NCI-H510A treated with DMSO at 0.1 percent for 48 hours (cell line): ENCODE data around the gene ISCA1.
A peak's percentile ranks its signal among the peaks of the same experiment; 100 is the strongest.
"Not testable (repeated sequence)": the region's sequence is repeated elsewhere in the genome, so short reads cannot be mapped to it uniquely, and the experiment has no call there.

Experiments used
- DNase-seq: peaks from one replicate; lab custom pipeline; 2025; lab: John Stamatoyannopoulos, UW

ISCA1 gene

DNA sequence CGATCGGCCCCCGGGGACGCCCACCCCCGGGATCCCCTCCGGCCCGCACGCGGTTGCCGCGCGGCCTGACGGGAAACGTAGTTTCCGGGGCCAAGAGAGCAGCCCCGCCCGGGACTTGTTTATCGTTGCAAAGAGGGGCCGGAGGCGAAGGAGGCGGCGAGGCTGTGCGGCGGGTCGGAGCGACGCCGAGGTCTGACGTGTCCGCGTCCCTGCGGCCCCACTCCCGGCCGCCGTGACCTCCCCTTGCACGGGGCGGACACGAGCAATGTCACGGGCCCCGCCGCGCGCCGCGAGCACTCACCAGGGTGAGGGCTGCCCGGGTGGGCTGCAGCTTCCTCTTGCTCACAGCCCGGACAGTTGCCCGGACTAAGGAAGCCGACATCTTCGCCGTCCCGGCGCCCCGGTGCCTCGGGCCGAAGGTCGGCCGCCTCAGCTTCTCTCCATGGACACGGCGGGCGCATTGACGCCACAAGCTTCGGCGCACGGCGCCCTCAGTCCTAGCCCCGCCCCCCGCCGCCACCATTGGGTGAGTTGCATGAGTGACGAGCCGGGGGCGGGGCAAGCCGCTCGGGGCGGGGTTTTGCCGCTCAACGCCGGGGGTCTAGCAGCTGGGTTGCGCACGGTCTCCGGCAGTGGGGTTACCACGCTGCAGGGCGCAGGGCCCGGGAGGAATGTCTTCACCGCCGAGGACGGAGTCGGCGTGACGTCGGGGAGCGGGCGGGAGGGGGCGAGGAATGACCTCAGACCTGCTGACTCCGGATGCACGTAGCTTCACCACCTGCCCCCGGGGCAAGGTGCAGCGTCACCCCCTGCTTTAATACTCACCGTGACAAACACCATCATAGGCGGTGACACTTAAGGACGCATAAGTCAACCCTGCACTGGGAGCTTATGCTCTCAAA, at the start of gene ISCA1:
ISCA1 (minus strand) TSS at position 462 of the 902 bp plus-strand sequence; CDS start at position 382, 80 bp downstream.
- DNase-seq: peak; percentile 94

DNA sequence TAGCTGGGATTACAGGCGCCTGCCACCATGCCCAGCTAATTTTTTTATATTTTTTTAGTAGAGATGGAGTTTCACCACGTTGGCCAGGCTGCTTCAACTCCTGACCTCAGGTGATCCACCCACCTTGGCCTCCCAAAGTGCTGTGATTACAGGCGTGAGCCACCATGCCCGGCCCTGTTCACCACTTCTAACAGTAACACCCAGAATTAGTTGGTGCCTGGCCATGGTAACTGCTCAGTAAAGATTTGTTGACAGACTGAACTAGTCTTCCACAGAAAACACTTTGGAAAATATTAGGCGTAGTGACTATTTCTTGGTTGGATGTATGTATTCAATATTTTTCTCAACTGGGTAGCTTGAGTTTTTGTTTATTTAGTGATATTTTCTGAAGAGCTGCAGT, 47.8 kb upstream of the ISCA1 start:
- DNase-seq: no peak

DNA sequence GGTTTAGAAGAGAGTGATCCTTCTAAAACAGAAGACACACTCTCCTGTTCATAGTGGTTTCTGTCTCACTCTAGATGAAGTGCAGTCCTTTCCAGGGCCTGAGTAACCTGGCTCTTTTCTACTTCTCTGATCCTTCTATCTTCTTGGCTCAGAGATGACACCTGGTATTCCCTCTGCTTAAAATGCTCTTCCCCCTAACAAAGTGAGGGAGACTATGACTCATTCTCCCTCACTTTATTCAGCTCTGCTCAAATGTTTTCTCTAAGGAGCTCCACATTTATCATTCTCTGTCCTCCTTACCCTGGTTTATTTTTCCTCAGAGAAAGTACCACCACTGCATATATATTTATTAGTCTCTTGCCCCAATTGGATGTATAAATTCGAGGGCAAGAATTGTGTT, 47.3 kb upstream of the ISCA1 start:
- DNase-seq: no peak

DNA sequence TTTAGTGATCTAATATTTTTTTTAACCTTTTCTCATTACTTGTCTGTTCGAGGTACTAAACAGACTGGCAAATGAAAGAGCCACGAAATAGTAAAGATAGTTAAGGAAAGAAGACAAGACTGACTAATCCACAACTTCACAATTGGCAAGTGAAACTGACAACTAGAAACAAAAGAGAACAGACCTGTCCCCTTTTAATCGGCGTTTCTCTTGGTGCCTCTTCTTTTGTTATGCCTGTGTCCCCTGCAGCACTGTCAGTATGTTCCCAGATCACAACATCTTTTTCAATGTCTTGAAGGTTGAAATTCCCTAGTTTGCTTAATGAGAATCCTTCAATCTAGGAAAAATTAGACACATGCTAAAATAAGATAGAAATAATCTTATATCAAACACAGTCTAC, 45.8 kb upstream of the ISCA1 start:
- DNase-seq: no peak

DNA sequence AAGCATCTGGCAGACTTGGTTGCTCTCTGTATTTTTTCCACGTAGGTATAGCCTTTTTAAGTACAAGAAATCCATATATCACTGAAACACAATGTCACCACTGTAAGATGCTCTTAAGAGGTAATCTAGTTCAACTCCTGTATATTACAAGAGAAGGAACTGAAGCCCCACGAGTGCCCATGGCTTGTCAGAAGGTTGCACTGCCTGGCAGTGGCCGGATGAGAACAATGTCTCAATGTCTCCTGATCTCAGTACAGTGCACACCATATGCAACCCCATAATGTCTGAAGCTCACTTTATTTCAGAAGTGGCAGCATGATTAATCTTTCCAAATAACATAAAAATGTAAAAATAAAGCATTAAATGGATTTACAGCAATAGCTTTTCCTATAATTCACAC, 44.2 kb upstream of the ISCA1 start:
- no peak for DNase-seq

DNA sequence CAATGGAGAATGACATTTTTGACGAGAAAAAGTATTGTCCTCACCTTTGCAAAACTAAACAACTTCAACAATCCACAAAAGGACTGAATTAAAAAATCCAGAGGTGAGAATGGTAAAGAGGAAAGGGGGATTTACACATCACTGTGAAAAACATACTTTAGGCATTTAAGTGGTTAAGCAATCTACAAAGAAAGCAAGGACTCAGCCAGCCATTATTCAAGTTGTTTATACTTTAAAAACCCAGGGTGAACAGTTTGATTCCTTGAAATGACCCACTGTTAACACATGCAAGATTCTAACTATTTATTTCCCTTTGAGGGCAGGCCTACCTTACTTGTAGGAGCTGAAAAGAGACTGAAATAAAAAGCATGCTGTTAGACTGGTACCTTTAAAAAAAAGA, 42.6 kb upstream of the ISCA1 start:
- no peak for DNase-seq

DNA sequence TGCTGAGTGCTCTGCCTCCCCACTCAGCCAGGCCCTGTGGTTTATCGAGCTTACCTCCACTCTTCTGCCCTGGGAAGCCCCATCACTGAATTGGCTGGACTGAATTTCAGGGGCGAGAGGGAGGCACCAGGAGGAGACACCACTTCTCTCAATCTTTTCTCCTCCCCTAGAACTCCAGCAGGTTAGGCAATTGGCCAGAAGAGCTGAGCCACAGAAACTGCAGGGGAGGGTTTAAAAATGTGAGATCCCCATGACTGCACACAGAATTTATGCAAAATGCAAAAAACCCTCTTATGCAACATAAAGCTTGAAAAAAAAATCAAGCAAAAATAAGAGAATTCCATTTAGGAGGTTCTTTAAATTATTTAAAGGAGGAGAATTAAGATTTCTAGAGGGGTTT, 42.0 kb upstream of the ISCA1 start:
- no peak for DNase-seq

DNA sequence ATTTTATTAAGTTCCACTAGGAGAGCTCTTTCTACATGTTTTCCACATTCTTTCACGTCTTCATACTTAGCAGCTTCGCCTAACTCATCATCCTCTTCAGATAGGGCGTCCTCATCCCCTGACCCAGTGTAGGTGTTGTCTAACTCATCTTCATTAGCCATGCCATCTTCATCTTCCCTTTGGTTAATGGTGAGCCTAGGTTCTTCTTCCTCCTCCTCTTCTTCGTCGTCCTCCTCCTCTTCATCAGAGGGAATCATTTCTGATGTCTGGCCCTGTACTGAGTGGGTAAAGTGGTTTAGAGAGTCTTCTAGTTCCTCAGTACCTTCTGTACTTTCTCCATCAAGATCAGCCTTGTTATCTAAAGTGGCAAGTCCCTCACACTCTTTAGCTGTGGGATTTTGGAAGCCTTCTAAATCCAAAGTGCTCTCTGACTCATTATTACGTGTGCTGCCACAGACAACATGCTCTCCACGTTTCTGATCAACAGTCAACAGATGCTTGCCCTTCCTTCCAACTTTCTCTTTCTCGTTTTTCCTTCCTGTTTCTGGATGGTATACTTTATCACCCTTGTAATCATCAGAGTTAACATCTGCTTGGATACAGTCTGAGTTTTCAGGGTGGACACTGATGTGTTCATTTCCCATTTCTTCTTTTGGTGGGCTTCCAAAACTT, 40.8 kb upstream of the ISCA1 start:
- DNase-seq: no peak

DNA sequence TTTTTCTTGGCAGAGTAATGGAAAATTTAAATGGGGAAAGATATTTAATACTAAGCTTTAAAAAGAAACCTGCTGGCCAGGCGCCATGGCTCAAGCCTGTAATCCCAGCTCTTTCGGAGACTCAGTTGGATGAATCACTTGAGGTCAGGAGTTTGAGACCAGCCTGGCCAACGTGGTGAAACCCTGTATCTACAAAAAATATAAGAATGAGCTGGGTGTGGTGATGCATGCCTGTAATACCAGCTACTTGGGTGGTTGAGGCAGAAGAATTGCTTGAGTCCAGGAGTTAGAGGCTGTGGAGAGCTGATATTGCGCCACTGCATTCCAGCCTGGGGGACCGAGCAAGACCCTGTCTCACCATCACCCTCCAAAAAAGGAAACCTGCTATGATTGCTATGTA, 39.0 kb upstream of the ISCA1 start:
- DNase-seq: no peak

DNA sequence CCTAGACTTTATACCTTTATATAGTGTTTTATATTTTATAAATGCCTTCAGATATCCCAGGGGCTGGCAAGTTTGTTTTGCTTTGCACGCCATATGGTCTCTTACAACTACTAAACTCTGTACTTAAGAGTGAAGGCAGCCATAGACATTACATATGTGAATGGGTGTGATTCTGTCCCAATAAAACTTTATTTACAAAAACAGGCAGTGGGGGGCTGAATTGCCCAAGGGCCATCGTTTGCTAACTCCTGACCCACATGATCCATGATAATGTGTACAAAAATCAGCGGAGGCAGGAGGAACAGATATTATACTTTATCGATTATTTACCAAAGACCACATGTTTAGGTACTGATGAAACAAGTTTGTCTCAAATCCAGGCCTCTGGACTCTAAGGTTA, 35.8 kb upstream of the ISCA1 start:
- no peak for DNase-seq

DNA sequence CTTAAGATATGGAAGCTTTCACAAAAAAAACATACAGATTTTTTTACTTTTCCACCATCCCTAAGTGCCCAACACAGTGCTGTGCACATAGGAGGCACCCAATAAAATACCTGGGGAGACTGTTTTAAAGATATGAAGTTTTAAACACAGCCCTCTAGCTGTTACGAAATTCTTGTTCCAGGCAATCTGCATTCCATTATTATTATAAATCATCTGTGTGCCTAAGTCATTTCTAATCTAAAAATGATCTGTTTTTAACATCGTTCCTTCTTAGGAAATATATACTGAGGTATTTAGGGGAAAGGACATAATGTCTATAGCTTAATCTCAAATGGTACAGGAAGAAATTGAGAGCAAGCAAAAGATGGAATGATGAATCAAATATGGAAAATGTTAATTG, 32.7 kb upstream of the ISCA1 start:
- DNase-seq: no peak

DNA sequence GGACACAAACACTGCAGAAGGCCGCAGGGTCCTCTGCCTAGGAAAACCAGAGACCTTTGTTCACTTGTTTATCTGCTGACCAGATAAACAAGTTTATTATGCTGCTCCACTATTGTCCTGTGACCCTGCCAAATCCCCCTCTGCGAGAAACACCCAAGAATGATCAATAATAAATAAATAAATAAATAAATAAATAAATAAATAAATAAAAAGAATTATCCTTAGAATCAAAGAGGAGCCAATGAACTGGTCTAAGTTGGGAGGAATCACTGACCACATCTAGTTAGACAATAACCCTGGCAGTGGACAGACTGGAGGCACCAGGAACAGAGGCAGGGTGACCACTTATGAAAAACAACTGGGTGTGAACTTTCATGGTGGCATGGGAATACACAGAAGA, 30.6 kb upstream of the ISCA1 start:
- DNase-seq: not testable (repeated sequence)

DNA sequence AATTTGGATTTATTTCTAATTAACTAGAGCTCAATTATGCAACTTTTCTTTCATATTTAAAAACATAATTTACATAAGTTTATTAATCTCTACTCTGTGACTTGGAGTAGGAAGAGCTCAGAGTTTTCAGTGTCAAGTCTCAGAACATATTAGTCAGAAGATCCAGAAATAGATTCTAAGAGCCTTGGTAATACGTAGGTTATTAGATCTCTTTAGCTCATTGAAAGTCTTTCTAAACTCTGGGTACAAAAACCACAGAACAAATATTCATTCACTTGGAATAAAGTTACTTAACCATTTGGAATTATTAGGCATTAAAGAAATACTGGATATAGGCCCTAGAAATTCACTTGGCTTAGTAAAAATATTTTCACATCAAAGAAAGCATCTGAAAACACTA, 26.3 kb upstream of the ISCA1 start:
- DNase-seq: no peak

DNA sequence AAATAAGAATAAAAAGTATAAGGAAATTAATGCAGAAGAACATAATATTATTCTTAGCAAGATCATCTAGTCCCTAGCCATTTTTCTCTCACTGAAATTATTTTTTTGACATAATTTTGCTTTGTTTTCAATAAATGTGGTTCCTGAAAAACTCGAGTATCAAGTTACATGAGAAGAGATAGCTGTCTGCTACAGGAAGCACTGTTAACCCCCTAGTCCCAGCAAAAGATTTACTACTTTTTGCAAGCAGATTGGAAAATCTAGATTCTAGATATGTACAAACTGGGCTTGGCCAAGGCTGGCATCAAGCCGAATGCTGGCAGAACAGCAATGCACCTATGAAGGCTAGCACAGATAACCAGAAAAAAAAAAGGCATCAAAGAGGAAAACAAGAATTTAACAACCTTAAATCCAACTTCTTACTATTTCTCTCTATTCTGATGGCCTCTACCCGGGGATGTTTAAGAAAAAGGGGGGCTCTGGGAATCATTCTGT, 21.9 kb upstream of the ISCA1 start:
- peak; percentile 4 for DNase-seq

DNA sequence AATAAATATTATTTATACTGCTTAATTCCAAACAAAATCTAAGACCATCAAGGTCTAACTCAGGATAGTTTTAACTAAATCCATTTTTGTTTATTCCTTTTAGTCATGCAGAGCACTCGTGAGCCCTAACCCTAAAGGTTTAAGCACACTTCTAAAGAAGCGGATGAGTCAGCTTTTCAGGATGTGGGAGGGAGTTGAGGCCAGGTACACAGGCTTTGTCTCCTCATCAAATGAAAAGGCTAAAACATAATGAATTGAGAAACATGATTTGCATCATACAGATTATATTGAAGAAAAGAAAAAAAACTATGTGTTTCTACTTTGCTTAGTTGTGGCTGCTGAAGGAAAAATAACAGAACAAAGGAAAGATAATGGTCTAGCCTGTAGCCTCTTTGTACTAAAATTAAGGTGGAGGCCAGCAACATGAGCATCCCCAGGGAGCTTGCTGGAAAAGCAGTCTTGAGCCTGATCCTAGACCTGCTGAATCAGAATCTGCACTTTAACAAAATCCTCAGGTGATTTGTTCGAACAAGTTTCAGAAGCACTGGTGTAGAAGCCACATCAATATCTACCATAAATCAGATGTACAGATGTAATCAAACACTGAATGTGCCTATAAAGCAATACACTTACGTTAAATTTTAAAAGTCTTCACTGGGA, 21.1 kb upstream of the ISCA1 start:
- no peak for DNase-seq

DNA sequence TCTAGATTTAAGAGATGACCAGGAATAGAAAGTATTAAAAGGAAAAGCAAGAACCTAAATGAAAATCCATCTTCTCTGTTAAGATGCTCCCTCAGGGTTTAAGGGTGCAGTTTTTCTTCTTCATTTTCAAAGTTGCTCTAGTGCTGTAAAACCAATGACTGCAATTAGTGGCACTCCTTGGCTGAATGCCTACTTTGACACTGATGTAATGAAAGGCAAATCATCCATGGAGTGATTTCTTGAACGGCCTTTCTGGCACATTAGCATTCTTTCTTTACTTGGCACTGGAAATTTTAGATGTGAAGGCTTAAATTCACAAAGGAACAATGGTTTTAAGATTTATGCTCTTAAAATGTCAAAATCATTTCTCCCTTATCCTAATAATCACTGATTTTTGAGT, 19.3 kb upstream of the ISCA1 start:
- no peak for DNase-seq

DNA sequence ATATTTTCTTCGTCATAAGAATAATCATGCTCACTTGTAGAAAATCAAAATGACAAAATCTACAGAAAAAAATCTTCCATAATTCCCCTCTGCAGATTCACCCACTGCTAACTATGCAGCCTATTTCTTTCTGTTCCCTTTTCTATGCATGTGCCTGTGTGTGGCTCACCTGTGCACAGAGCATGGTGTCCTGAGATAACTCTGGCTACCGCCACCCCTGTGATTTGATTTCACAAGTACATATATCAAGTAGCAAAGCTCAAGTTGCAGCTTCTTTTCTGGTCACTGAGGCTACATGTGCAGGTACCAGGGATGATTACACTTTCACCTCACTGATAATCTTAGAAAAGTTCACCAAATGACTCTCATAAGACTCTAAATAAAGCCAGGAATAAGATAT, 18.4 kb upstream of the ISCA1 start:
- no peak for DNase-seq

DNA sequence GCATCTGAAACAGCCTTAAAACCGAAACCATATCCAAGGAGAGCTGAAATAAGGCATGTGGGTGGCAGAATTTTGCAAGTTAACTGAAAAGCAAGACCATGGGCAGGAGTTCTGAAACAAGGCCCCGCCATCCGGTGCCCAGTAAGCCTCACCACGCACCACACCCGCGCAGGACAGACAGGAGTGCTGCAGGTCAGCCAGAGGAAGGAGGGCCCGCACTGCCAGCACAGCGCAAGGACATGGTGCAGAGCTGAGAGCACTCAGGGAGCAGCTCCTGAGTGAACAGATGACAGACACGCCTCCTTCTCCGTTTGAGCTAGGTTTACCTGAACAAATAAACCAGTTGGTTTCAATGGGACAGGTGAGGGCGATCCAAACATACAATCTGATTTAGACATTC, 16.5 kb upstream of the ISCA1 start:
- peak; percentile 47 for DNase-seq

DNA sequence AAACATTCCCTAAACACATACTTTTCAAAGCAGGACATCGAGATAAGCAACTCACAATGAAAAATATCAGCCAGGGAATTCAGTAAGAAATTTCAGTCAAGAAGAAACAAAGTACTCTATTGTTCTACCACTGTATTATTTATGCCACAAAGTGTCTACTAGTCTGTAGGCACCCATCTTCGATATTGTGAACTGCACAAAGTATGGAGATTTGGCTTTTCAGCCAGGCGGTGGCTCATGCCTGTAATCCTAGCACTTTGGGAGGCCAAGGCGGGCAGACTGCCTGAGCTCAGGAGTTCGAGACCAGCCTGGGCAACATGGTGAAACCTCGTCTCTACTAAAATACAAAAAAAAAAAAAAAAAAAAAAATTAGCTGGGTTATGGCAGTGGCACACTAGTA, 8.0 kb upstream of the ISCA1 start:
- DNase-seq: not testable (repeated sequence)

DNA sequence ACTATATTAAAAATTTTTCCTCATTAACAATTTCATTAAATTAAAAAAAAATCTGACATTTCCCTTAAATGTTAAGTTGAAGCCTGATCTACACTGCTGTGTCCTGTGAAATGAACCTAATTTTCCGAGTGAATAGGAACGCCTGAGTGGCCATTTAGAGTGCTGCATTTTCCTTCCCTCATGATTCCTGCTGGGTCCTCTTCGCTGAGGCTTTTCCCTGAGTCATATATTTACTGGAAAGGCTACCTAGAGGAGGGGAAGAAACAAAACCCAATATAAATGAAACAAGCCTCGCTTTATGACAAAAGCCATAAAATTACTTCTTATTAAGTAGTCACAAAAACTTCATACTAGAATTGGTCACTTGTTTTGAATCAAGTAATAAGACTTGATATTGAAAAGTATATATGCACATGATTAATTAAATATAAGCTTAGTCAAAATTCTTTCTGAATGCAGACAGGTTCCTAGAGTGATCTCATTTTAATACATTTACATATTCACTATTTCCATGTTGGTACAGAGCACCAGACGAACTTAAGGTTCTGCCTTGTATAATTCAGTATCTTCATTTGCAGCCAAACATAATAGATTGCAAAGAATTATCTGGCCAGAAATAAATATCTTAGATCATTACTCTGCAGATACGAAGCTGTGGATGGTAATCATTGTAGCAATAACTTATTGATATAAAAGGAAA, 6.3 kb upstream of the ISCA1 start:
- DNase-seq: no peak

DNA sequence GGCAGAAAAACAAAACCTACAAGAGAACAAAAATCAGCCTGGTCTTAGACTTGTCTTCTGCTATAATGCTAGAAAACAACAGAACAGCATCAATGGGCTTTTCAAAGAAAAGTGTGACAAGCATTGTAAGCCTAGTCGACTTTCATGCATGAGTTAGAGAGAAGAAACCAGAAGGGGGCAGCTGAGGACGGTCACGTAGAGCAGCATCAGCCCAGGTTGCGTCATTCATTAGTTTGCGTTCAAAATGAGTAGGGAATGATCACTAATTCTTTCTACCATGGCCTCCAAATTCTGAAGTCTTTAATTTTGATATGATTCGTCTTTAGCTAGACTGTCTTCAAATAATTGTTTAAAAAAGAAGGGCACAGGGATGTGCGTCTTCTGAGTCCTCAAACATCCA, 4.7 kb upstream of the ISCA1 start:
- peak; percentile 27 for DNase-seq

DNA sequence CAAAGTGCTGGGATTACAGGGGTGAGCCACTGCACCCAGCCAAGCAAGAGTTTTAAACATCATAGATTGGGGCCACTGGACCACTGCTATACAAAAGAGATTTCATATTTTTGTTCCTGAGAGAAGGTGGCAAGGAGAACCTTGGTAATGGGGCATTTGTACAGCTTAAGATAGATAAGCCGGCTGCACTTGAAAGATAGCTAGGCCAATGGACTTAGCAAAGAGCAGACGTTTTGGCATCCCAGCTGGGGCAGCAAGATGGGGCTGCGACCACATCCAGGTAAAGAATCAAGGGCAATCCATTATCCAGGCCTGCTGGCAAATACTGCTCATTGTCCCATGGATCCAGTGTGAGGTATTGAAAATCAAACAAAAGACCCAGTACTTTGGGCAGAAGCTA, 3.9 kb upstream of the ISCA1 start:
- no peak for DNase-seq
